Transverse colon (tissue), 4 donors: ENCODE measurements around the gene LEF1.

Experiments used
- CTCF ChIP-seq, 5 experiments: fragments of 200-600 bp in 3 of 5; fragments of 450-650 bp in 2 of 5; sonication (generic) in 3 of 5; IDR thresholded peaks; 1 replicate in 2 of 5; 2 replicates in 3 of 5; pipeline ENCODE4 v1.5.1; 2016 to 2017; ENCODE audit warnings: antibody characterized with exemption in 5 of 5, inconsistent platforms in 3 of 5, mild to moderate bottlenecking in 2 of 5, moderate library complexity in 1 of 5
- EP300 ChIP-seq: sonication (generic); formaldehyde crosslinking; IDR thresholded peaks from one replicate; pipeline ENCODE4 v1.6.1; 2017; ENCODE audit warnings: antibody characterized with exemption, low read depth
- POLR2A ChIP-seq: fragments of 450-650 bp; IDR thresholded peaks from one replicate; pipeline ENCODE4 v1.6.1; 2016; ENCODE audit warnings: antibody characterized with exemption, mild to moderate bottlenecking, moderate library complexity
- POLR2AphosphoS5 ChIP-seq, 3 donors: sonication (generic); formaldehyde crosslinking; IDR thresholded peaks; one replicate each; pipeline ENCODE4 v1.6.1; 2016; ENCODE audit warnings: antibody characterized with exemption in 3 of 3

- TF ChIP-seq CTCF (IDR thresholded peaks at IDR 0.05) (no peak), POLR2A (no peak), EP300 (no peak), POLR2AphosphoS5 (IDR thresholded peaks at IDR 0.05) (no peak)
These were observed 54.2 kb downstream of the LEF1 start for GRCh38 chr4:108114503-108114902.
